Measurements from ENCODE around the gene MYO1B. TPM values are rescaled to one million over a fixed set of nuclear protein-coding genes. Genes with fewer than 3 reads are reported as not detected.

The MYO1B gene
- total RNA-seq, 1 donor from 2014 or later, result 81.0 TPM

GRCh38 chr2:191396794-191397193 is 151.6 kb downstream of the MYO1B start:
- no peaks in the 10 kb centered on the region for H3K9me3 Mint-ChIP-seq (ENCODE audit: unreplicated experiment)
- peaks cover 5% of the 10 kb centered on the region for H3K4me1 Mint-ChIP-seq (ENCODE audit: unreplicated experiment)
- H3K27ac Mint-ChIP-seq (ENCODE audit: unreplicated experiment), result no peak overlapping the region
- H3K4me3 Mint-ChIP-seq (ENCODE audit: unreplicated experiment), result peak overlapping the region; percentile 32
- H3K27me3 Mint-ChIP-seq (ENCODE audit: unreplicated experiment), result no peaks in the 10 kb centered on the region
- DNase-seq (ENCODE audit: low spot score), result no peak
- TF ChIP-seq, protein P1, sequence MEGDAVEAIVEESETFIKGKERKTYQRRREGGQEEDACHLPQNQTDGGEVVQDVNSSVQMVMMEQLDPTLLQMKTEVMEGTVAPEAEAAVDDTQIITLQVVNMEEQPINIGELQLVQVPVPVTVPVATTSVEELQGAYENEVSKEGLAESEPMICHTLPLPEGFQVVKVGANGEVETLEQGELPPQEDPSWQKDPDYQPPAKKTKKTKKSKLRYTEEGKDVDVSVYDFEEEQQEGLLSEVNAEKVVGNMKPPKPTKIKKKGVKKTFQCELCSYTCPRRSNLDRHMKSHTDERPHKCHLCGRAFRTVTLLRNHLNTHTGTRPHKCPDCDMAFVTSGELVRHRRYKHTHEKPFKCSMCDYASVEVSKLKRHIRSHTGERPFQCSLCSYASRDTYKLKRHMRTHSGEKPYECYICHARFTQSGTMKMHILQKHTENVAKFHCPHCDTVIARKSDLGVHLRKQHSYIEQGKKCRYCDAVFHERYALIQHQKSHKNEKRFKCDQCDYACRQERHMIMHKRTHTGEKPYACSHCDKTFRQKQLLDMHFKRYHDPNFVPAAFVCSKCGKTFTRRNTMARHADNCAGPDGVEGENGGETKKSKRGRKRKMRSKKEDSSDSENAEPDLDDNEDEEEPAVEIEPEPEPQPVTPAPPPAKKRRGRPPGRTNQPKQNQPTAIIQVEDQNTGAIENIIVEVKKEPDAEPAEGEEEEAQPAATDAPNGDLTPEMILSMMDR (IDR thresholded peaks at IDR 0.05; ENCODE audit: unreplicated experiment), result no peak
- peaks cover 42% of the 10 kb centered on the region for H3K36me3 Mint-ChIP-seq (ENCODE audit: low read depth, unreplicated experiment)

DNA sequence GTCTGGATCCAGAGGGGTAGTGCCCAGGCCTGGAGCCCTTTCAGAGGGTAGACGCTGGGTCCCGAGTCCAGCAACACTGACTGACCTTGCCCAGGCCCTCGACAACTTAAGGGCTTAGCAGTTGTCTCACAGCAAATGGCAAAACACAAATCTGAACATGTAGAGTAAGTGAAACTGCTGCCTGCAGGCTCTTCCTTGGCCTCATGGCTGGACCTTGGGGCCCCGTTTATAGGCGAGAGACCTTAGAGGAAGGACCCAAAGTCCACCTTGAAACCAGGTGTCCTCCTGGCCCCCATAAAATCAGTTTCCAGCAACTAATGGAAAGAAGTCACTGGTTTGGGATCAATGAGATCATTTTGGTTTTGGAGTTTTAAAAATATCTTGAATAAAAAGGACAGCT is 154.4 kb downstream of the MYO1B start:
- Mint-ChIP-seq H3K4me3 (ENCODE audit: unreplicated experiment) (no peak overlapping the region), H3K27ac (ENCODE audit: unreplicated experiment) (no peak overlapping the region), H3K27me3 (ENCODE audit: unreplicated experiment) (no peaks in the 10 kb centered on the region), H3K4me1 (ENCODE audit: unreplicated experiment) (peaks cover 2% of the 10 kb centered on the region), H3K36me3 (ENCODE audit: low read depth, unreplicated experiment) (peaks cover 42% of the 10 kb centered on the region), H3K9me3 (ENCODE audit: unreplicated experiment) (no peaks in the 10 kb centered on the region)
- no peak for DNase-seq (ENCODE audit: low spot score)
- TF ChIP-seq, protein P1 (IDR thresholded peaks at IDR 0.05; ENCODE audit: unreplicated experiment), result no peak

- no peaks in the 10 kb centered on the region for H3K4me1 Mint-ChIP-seq (ENCODE audit: unreplicated experiment)
- H3K27me3 Mint-ChIP-seq (ENCODE audit: unreplicated experiment), result no peaks in the 10 kb centered on the region
- no peaks in the 10 kb centered on the region for H3K9me3 Mint-ChIP-seq (ENCODE audit: unreplicated experiment)
- H3K36me3 Mint-ChIP-seq (ENCODE audit: low read depth, unreplicated experiment), result peaks cover 27% of the 10 kb centered on the region
- H3K4me3 Mint-ChIP-seq (ENCODE audit: unreplicated experiment), result no peak overlapping the region
- H3K27ac Mint-ChIP-seq (ENCODE audit: unreplicated experiment), result peak overlapping the region; percentile 65
- DNase-seq (ENCODE audit: low spot score), result no peak
- TF ChIP-seq, protein P1 (IDR thresholded peaks at IDR 0.05; ENCODE audit: unreplicated experiment), result no peak
Observed at GRCh38 chr2:191401287-191401686, 156.1 kb downstream of the MYO1B start.

- Mint-ChIP-seq H3K36me3 (ENCODE audit: low read depth, unreplicated experiment) (peaks cover 21% of the 10 kb centered on the region), H3K27me3 (ENCODE audit: unreplicated experiment) (no peaks in the 10 kb centered on the region), H3K4me3 (ENCODE audit: unreplicated experiment) (no peak overlapping the region), H3K9me3 (ENCODE audit: unreplicated experiment) (no peaks in the 10 kb centered on the region), H3K27ac (ENCODE audit: unreplicated experiment) (no peak overlapping the region), H3K4me1 (ENCODE audit: unreplicated experiment) (no peaks in the 10 kb centered on the region)
- TF ChIP-seq, protein P1 (IDR thresholded peaks at IDR 0.05; ENCODE audit: unreplicated experiment), result no peak
- DNase-seq (ENCODE audit: low spot score), result no peak
Observed at GRCh38 chr2:191402966-191403565, 157.9 kb downstream of the MYO1B start.

- Mint-ChIP-seq H3K36me3 (ENCODE audit: low read depth, unreplicated experiment) (peaks cover 23% of the 10 kb centered on the region), H3K4me1 (ENCODE audit: unreplicated experiment) (no peaks in the 10 kb centered on the region), H3K4me3 (ENCODE audit: unreplicated experiment) (no peak overlapping the region), H3K27ac (ENCODE audit: unreplicated experiment) (no peak overlapping the region), H3K9me3 (ENCODE audit: unreplicated experiment) (no peaks in the 10 kb centered on the region), H3K27me3 (ENCODE audit: unreplicated experiment) (no peaks in the 10 kb centered on the region)
- no peak for DNase-seq (ENCODE audit: low spot score)
- TF ChIP-seq, protein P1 (IDR thresholded peaks at IDR 0.05; ENCODE audit: unreplicated experiment), result no peak
Observed at GRCh38 chr2:191404568-191404991, 159.4 kb downstream of the MYO1B start.
